Parathyroid adenoma (tissue), 2 donors: ENCODE measurements around the gene CAMKMT.

ENCODE experiments used
- H2AFZ ChIP-seq: fragments of 300-600 bp; sonication (generic); one replicate; pipeline ENCODE4 v1.7.0; 2017; ENCODE audit warnings: antibody characterized with exemption, mild to moderate bottlenecking
- H3K27ac ChIP-seq: fragments of 300-600 bp; sonication (generic); one replicate; pipeline ENCODE4 v1.7.0; 2017
- H3K27me3 ChIP-seq: fragments of 300-600 bp; sonication (generic); one replicate; pipeline ENCODE4 v1.7.0; 2017; ENCODE audit warnings: low read length; ENCODE audit not compliant: control insufficient read depth, insufficient read depth
- H3K36me3 ChIP-seq: fragments of 300-600 bp; sonication (generic); one replicate; pipeline ENCODE4 v1.7.0; 2017; ENCODE audit warnings: low read length; ENCODE audit not compliant: control insufficient read depth, insufficient read depth
- H3K4me1 ChIP-seq: fragments of 300-600 bp; sonication (generic); one replicate; pipeline ENCODE4 v1.7.0; 2017; ENCODE audit warnings: control low read depth
- H3K4me2 ChIP-seq: fragments of 300-600 bp; sonication (generic); one replicate; pipeline ENCODE4 v1.7.0; 2017; ENCODE audit warnings: low read length
- H3K4me3 ChIP-seq: fragments of 300-600 bp; sonication (generic); one replicate; pipeline ENCODE4 v1.7.0; 2017; ENCODE audit warnings: low read depth, low read length
- H3K79me2 ChIP-seq: fragments of 300-600 bp; sonication (generic); one replicate; pipeline ENCODE4 v1.7.0; 2017; ENCODE audit warnings: control low read depth
- H3K9ac ChIP-seq: fragments of 300-600 bp; sonication (generic); one replicate; pipeline ENCODE4 v1.7.0; 2017; ENCODE audit warnings: mild to moderate bottlenecking
- H3K9me3 ChIP-seq: fragments of 300-600 bp; sonication (generic); one replicate; pipeline ENCODE4 v1.7.0; 2017; ENCODE audit warnings: low read length; ENCODE audit not compliant: control insufficient read depth
- CTCF ChIP-seq: fragments of 300-600 bp; sonication (generic); IDR thresholded peaks from one replicate; pipeline ENCODE4 v1.7.0; 2017; ENCODE audit warnings: antibody characterized with exemption, mild to moderate bottlenecking
- donor health status: primary hyperparathyroidism.

The CAMKMT gene

GRCh38 chr2:44759823-44760222, 398.1 kb downstream of the CAMKMT start:
- no peaks in the 10 kb centered on the region for H3K27me3 ChIP-seq
- H3K9ac ChIP-seq = no peak overlapping the region
- no peak overlapping the region for H3K27ac ChIP-seq
- no peaks in the 10 kb centered on the region for H3K79me2 ChIP-seq
- TF ChIP-seq CTCF = no peak
- H3K4me1 ChIP-seq = no peaks in the 10 kb centered on the region
- H3K9me3 ChIP-seq = no peaks in the 10 kb centered on the region
- no peak overlapping the region for H3K4me3 ChIP-seq
- H2AFZ ChIP-seq = no peak overlapping the region
- H3K36me3 ChIP-seq = no peaks in the 10 kb centered on the region
- H3K4me2 ChIP-seq = no peak overlapping the region

- Histone ChIP-seq H3K4me2 (no peak overlapping the region), H3K27me3 (no peaks in the 10 kb centered on the region), H3K79me2 (no peaks in the 10 kb centered on the region), H3K36me3 (no peaks in the 10 kb centered on the region), H3K27ac (no peak overlapping the region), H3K4me1 (no peaks in the 10 kb centered on the region), H2AFZ (no peak overlapping the region), H3K4me3 (no peak overlapping the region), H3K9me3 (no peaks in the 10 kb centered on the region), H3K9ac (no peak overlapping the region)
- no peak for TF ChIP-seq CTCF
Measured at GRCh38 chr2:44763275-44763782, 401.6 kb downstream of the CAMKMT start.

DNA sequence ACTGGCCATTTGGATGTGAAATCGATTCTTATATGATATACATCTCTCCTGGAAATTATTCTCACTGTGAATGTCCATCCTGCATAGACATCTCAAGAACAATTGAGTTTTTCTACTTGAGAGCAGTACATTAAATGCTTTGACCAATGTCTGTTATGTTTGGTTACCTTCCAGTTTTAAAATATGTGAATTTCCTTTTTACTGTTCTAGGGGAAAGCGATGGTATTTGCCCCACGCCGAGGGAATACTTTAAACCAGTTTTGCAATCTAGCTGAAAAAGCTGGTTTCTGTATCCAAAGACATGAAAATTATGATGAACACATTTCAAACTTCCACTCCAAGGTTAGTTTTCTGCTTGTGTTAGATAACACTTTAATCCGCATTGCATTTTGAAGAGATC, 404.5 kb downstream of the CAMKMT start:
- H3K9me3 ChIP-seq = no peaks in the 10 kb centered on the region
- no peak overlapping the region for H2AFZ ChIP-seq
- no peaks in the 10 kb centered on the region for H3K4me1 ChIP-seq
- no peak overlapping the region for H3K9ac ChIP-seq
- H3K27me3 ChIP-seq = no peaks in the 10 kb centered on the region
- H3K79me2 ChIP-seq = no peaks in the 10 kb centered on the region
- H3K4me3 ChIP-seq = no peak overlapping the region
- H3K36me3 ChIP-seq = no peaks in the 10 kb centered on the region
- no peak overlapping the region for H3K4me2 ChIP-seq
- TF ChIP-seq CTCF = no peak
- no peak overlapping the region for H3K27ac ChIP-seq

DNA sequence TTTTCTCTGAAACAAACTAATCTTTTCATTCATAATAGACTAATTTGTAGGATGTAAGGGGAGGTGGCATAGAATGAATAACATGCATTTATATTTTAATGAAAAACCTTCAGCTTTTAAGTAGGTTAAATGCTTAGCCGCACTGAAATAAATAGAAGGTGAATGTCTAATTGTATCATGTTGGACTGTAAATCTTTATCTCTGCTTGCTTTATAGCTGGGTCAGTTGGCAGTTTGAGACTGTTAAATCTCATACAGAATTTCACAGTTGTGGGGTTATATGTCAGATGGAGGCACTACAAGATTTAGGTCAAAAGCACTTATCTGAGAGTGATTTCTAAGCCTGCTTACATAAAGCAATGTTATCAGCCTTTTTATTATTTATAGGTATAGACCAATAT, 405.0 kb downstream of the CAMKMT start:
- H3K4me3 ChIP-seq = no peak overlapping the region
- H3K27ac ChIP-seq = no peak overlapping the region
- H2AFZ ChIP-seq = no peak overlapping the region
- H3K79me2 ChIP-seq = no peaks in the 10 kb centered on the region
- no peak overlapping the region for H3K9ac ChIP-seq
- no peaks in the 10 kb centered on the region for H3K9me3 ChIP-seq
- no peak for TF ChIP-seq CTCF
- H3K36me3 ChIP-seq = no peaks in the 10 kb centered on the region
- no peaks in the 10 kb centered on the region for H3K27me3 ChIP-seq
- H3K4me1 ChIP-seq = no peaks in the 10 kb centered on the region
- H3K4me2 ChIP-seq = no peak overlapping the region

DNA sequence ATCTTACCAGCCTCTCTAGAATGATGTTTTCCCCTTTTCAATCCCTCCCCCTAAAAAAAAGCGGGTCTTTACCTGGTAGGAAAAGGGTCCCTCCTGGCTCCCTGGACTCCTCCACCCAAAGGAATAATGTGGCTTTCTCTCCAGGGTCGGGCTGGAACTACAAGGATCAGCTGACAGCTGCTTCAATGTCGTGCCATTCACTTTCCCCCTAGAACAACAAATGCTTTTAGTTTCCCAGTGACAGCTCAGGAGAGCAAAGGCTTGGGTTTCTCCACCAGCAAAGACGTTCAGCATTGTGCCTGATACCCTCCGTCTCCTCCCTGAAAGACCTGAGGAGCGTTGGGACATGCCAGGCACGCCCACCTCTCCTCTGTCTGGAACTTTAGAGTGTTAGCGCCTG, 405.9 kb downstream of the CAMKMT start:
- H3K27me3 ChIP-seq = no peaks in the 10 kb centered on the region
- H3K4me3 ChIP-seq = no peak overlapping the region
- no peak overlapping the region for H3K4me2 ChIP-seq
- H3K27ac ChIP-seq = no peak overlapping the region
- no peak overlapping the region for H3K9ac ChIP-seq
- no peaks in the 10 kb centered on the region for H3K79me2 ChIP-seq
- no peak overlapping the region for H2AFZ ChIP-seq
- H3K4me1 ChIP-seq = no peaks in the 10 kb centered on the region
- no peaks in the 10 kb centered on the region for H3K36me3 ChIP-seq
- no peaks in the 10 kb centered on the region for H3K9me3 ChIP-seq
- no peak for TF ChIP-seq CTCF
